H9 (cell line): ENCODE results near the gene GRID1. TPM values are rescaled to one million over a fixed set of nuclear protein-coding genes. Genes with fewer than 3 reads are reported as not detected.

Source experiments
- DNase-seq: peaks from one replicate; pipeline ENCODE4 v3.0.0-alpha.2; 2017
- H2AFZ ChIP-seq: one replicate; pipeline ENCODE4 v1.6.1; 2013; ENCODE audit warnings: mild to moderate bottlenecking, low read length, control low read depth, moderate library complexity
- H2AK5ac ChIP-seq: 2 replicates; pipeline ENCODE4 v1.6.1; 2013; ENCODE audit warnings: low read length, control low read depth, mixed read lengths; ENCODE audit not compliant: insufficient read length
- H2BK120ac ChIP-seq: one replicate; pipeline ENCODE4 v1.6.1; 2013; ENCODE audit warnings: low read depth, mild to moderate bottlenecking, low read length, control low read depth, inconsistent platforms; ENCODE audit not compliant: poor library complexity, severe bottlenecking
- H2BK12ac ChIP-seq: 2 replicates; pipeline ENCODE4 v1.6.1; 2013; ENCODE audit warnings: low read length, control low read depth, mixed read lengths, low read depth; ENCODE audit not compliant: insufficient read length
- H2BK15ac ChIP-seq: 2 replicates; pipeline ENCODE4 v1.6.1; 2013; ENCODE audit warnings: low read depth, low read length, control low read depth
- H2BK20ac ChIP-seq: one replicate; pipeline ENCODE4 v1.6.1; 2013; ENCODE audit warnings: low read depth, mild to moderate bottlenecking, low read length, control low read depth, inconsistent platforms; ENCODE audit not compliant: poor library complexity, severe bottlenecking
- H2BK5ac ChIP-seq: 2 replicates; pipeline ENCODE4 v1.6.1; 2013; ENCODE audit warnings: low read length, control low read depth, mixed read lengths; ENCODE audit not compliant: insufficient read length
- H3K14ac ChIP-seq: 2 replicates; pipeline ENCODE4 v1.6.1; 2013; ENCODE audit warnings: low read length, control low read depth; ENCODE audit not compliant: insufficient read depth
- H3K18ac ChIP-seq: 2 replicates; pipeline ENCODE4 v1.6.1; 2013; ENCODE audit warnings: low read depth, mild to moderate bottlenecking, mixed read lengths, low read length, control low read depth; ENCODE audit not compliant: insufficient read length
- H3K23ac ChIP-seq: 2 replicates; pipeline ENCODE4 v1.6.1; 2013; ENCODE audit warnings: low read length, control low read depth, mixed read lengths, low read depth; ENCODE audit not compliant: insufficient read length
- H3K23me2 ChIP-seq: 2 replicates; pipeline ENCODE4 v1.6.1; 2013; ENCODE audit warnings: low read depth, mild to moderate bottlenecking, mixed read lengths, low read length, control low read depth; ENCODE audit not compliant: insufficient read length, poor library complexity, severe bottlenecking
- H3K27ac ChIP-seq: 2 replicates; pipeline ENCODE4 v1.5.1; 2013; ENCODE audit warnings: low read length, control low read depth, mixed read lengths, low read depth; ENCODE audit not compliant: insufficient read length
- H3K27me3 ChIP-seq: 2 replicates; pipeline ENCODE4 v1.6.1; 2013; ENCODE audit warnings: low read length, control low read depth, inconsistent platforms; ENCODE audit not compliant: insufficient read depth
- H3K4ac ChIP-seq: 2 replicates; pipeline ENCODE4 v1.6.1; 2013; ENCODE audit warnings: low read depth, mild to moderate bottlenecking, control low read depth, inconsistent platforms, low read length, moderate library complexity
- H3K4me1 ChIP-seq: 2 replicates; pipeline ENCODE4 v1.6.1; 2013; ENCODE audit warnings: low read length, control low read depth, inconsistent platforms; ENCODE audit not compliant: insufficient read depth
- H3K4me2 ChIP-seq: 2 replicates; pipeline ENCODE4 v1.6.1; 2013; ENCODE audit warnings: low read length, control low read depth, mixed read lengths; ENCODE audit not compliant: insufficient read length, insufficient read depth
- H3K56ac ChIP-seq: 2 replicates; pipeline ENCODE4 v1.6.1; 2013; ENCODE audit warnings: low read depth, mild to moderate bottlenecking, mixed read lengths, low read length, control low read depth; ENCODE audit not compliant: insufficient read length
- H3K79me1 ChIP-seq: 2 replicates; pipeline ENCODE4 v1.6.1; 2013; ENCODE audit warnings: low read depth, mild to moderate bottlenecking, moderate library complexity, low read length, control low read depth, inconsistent platforms; ENCODE audit not compliant: insufficient read depth, poor library complexity, severe bottlenecking
- H3K79me2 ChIP-seq: 2 replicates; pipeline ENCODE4 v1.6.1; 2013; ENCODE audit warnings: low read length, control low read depth, inconsistent platforms; ENCODE audit not compliant: insufficient read depth
- H3K9ac ChIP-seq: 2 replicates; pipeline ENCODE4 v1.6.1; 2013; ENCODE audit warnings: low read length, control low read depth, mixed read lengths; ENCODE audit not compliant: insufficient read length; ENCODE audit errors: extremely low read depth
- H3K9me3 ChIP-seq: one replicate; pipeline ENCODE4 v1.6.1; 2013; ENCODE audit warnings: low read depth, low read length, inconsistent platforms; ENCODE audit not compliant: control insufficient read depth
- H3T11ph ChIP-seq: one replicate; pipeline ENCODE4 v1.6.1; 2013; ENCODE audit warnings: mild to moderate bottlenecking, low read length, control low read depth, inconsistent platforms
- H4K20me1 ChIP-seq: one replicate; pipeline ENCODE4 v1.6.1; 2013; ENCODE audit not compliant: control insufficient read depth, insufficient read length, insufficient read depth
- H4K5ac ChIP-seq: 2 replicates; pipeline ENCODE4 v1.6.1; 2013; ENCODE audit warnings: low read depth, mild to moderate bottlenecking, mixed read lengths, low read length, control low read depth; ENCODE audit not compliant: insufficient read length
- H4K8ac ChIP-seq: replicated peaks from 2 replicates; pipeline ENCODE4 v1.6.1; 2013; ENCODE audit warnings: low read length, control low read depth, mixed read lengths, low read depth; ENCODE audit not compliant: insufficient read length
- H4K91ac ChIP-seq: 2 replicates; pipeline ENCODE4 v1.6.1; 2013; ENCODE audit warnings: low read depth, mild to moderate bottlenecking, moderate library complexity, mixed read lengths, low read length, control low read depth; ENCODE audit not compliant: insufficient read length
- H3K27ac Mint-ChIP-seq, 3 experiments: 2 replicates in 2 of 3; 3 replicates in 1 of 3; pipeline ENCODE4 v1.8.0; 2020 to 2021; ENCODE audit warnings: mixed read lengths in 3 of 3, mild to moderate bottlenecking in 1 of 3, moderate library complexity in 1 of 3
- H3K27me3 Mint-ChIP-seq: 2 replicates; pipeline ENCODE4 v1.8.0; 2021; ENCODE audit warnings: low read depth, mild to moderate bottlenecking, moderate library complexity, mixed read lengths
- H3K36me3 Mint-ChIP-seq, 3 experiments: 2 replicates in 2 of 3; 3 replicates in 1 of 3; pipeline ENCODE4 v1.8.0; 2020 to 2021; ENCODE audit warnings: low read depth in 3 of 3, mixed read lengths in 3 of 3; ENCODE audit not compliant: insufficient read depth in 1 of 3
- H3K4me1 Mint-ChIP-seq, 2 experiments: 2 replicates each; pipeline ENCODE4 v1.8.0; 2020; ENCODE audit warnings: mixed read lengths in 2 of 2
- H3K4me3 Mint-ChIP-seq, 2 experiments: 2 replicates in 1 of 2; 3 replicates in 1 of 2; pipeline ENCODE4 v1.8.0; 2020 to 2021; ENCODE audit warnings: mild to moderate bottlenecking in 2 of 2, mixed read lengths in 2 of 2, moderate library complexity in 1 of 2
- H3K9me3 Mint-ChIP-seq, 2 experiments: 2 replicates in 1 of 2; 3 replicates in 1 of 2; pipeline ENCODE4 v1.8.0; 2020; ENCODE audit warnings: mild to moderate bottlenecking in 2 of 2, mixed read lengths in 2 of 2, moderate library complexity in 1 of 2
- CTCF ChIP-seq: fragments of 200-600 bp; sonication (generic); conservative IDR thresholded peaks from 3 replicates; pipeline ENCODE4 v1.8.0; 2021; ENCODE audit warnings: antibody characterized with exemption, mild to moderate bottlenecking
- WGBS: extraction: QIAGEN DNeasy Blood & Tissue Kit; methylation state at CpG from one replicate; pipeline ENCODE4 v1.1.7; 2013; ENCODE audit warnings: missing lambda C conversion rate, low lambda C conversion rate, mixed read lengths; ENCODE audit not compliant: insufficient read length; ENCODE audit errors: extremely low coverage; 5-methylcytosine and 5-hydroxymethylcytosine counted together
- total RNA-seq: library from RNA; stranded (reverse); gene quantifications from 2 replicates; pipeline ENCODE4 v1.2.1, GENCODE V29; 2021

The GRID1 gene
- total RNA-seq, 1 experiment from 2014 or later = 0.35 TPM

- Histone ChIP-seq H3K9ac (no peak overlapping the region), H3K27me3 (no peaks in the 10 kb centered on the region), H4K91ac (no peak overlapping the region), H2BK5ac (no peak overlapping the region), H3K23me2 (no peaks in the 10 kb centered on the region), H3K9me3 (no peaks in the 10 kb centered on the region), H2AFZ (no peak overlapping the region), H3T11ph (no peak overlapping the region), H4K5ac (no peak overlapping the region), H3K27ac (no peak overlapping the region), H3K23ac (no peak overlapping the region), H4K20me1 (no peaks in the 10 kb centered on the region), H2BK12ac (no peak overlapping the region), H3K4ac (no peak overlapping the region), H3K79me2 (no peaks in the 10 kb centered on the region), H3K79me1 (no peaks in the 10 kb centered on the region), H3K4me1 (no peaks in the 10 kb centered on the region), H2AK5ac (no peak overlapping the region), H3K18ac (no peak overlapping the region), H4K8ac (no peak overlapping the region), H3K56ac (no peak overlapping the region), H2BK20ac (no peak overlapping the region), H3K4me2 (no peak overlapping the region), H2BK15ac (no peak overlapping the region), H2BK120ac (no peak overlapping the region), H3K14ac (no peak overlapping the region)
- H3K27ac Mint-ChIP-seq = no peak overlapping the region
- H3K4me1 Mint-ChIP-seq = no peaks in the 10 kb centered on the region
- no CpG with 5 or more reads among the region's 3 CpGs for WGBS
- no peak for DNase-seq
- H3K36me3 Mint-ChIP-seq = peaks cover 0 to 4% (median 0%) of the 10 kb centered on the region in 3 experiments; a peak in 1 of 7 replicates
- no peak for TF ChIP-seq CTCF
- H3K4me3 Mint-ChIP-seq = no peak overlapping the region
- H3K9me3 Mint-ChIP-seq = peaks cover 0 to 4% of the 10 kb centered on the region in 2 experiments; a peak in 2 of 5 replicates
- H3K27me3 Mint-ChIP-seq = peaks cover 1% of the 10 kb centered on the region; the same call in 1 of the 2 replicates
Observed at GRCh38 chr10:86003201-86003621, 363.4 kb downstream of the GRID1 start.
